SH-SY5Y (cell line): ENCODE measurements around the gene INPP5E.

Experiments
- GATA2 ChIP-seq: IDR thresholded peaks from 2 replicates; pipeline ENCODE4 v1.6.1; 2011; ENCODE audit warnings: mild to moderate bottlenecking, low read depth, low read length
- GATA3 ChIP-seq: IDR thresholded peaks from 2 replicates; pipeline ENCODE4 v1.6.1; 2011; ENCODE audit warnings: low read depth, mild to moderate bottlenecking, low read length, moderate library complexity

GRCh38 chr9:136438548-136439480 lies 831 bp downstream of the INPP5E start:
- TF ChIP-seq GATA3 (no peak), GATA2 (no peak; the same call in 1 of the 2 replicates)
